Activated CD8-positive, alpha-beta memory T cell treated with anti-CD3 and anti-CD28 coated beads for 36 hours (primary cell): ENCODE measurements around the gene MARCO. TPM values are rescaled to one million over a fixed set of nuclear protein-coding genes. Genes with fewer than 3 reads are reported as not detected.

Experiments used
- CTCF ChIA-PET: fragments of 350-600 bp; sonication (Branson Sonifier 250); formaldehyde crosslinking; loops from one replicate; lab custom pipeline; 2021; ENCODE audit warnings: antibody characterized with exemption; lab: Charles Lee
- POLR2A ChIA-PET: fragments of 350-600 bp; sonication (Branson Sonifier 250); formaldehyde crosslinking; loops from one replicate; lab custom pipeline; 2021; ENCODE audit warnings: antibody characterized with exemption; lab: Charles Lee
- total RNA-seq, 2 experiments: library from RNA; stranded (reverse); gene quantifications; one replicate each; pipeline ENCODE4 v1.2.3, GENCODE V29; 2021

MARCO gene
- total RNA-seq, 2 experiments from 2014 or later: not detected

DNA sequence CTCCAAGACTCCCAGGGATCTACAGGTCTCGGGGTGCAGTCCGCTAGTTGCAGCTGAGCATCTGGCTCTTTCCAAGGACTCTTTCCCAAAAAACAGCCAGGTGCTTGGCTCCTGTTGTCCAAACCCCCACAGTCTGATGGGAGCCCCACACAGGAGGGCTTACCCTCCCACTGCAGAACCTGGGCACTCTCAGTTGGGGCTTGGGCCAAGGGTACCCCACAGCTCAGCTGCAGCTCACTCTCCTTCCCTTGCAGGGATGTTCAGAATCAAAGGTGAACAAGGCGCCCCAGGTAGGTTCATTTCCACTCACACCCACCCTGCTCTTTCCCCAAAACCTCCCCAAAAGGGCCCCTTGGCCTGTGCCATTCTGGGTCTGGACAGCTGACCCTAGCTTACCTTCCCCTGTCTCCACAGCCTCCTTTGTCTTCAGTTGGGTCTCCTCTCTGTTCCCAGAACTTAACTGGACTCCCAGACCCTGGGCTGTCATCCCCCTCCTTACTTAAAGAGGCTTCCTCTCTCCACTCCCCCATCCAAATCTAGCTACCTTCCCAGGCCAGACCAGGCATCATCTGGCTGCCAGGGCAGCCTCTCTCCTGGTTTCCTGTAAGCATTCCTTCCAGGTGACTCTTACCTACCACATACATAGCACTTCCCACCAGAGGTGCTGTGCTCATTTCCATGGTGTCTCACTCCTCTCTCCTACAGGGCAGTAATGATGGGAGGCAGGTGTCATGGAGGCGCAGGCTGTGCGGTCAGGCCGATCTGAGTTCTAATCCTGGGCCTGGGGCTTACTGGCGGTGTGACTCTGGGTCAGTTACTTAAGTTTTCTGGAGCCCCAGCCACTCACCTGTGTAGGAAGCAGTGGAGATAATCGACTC is 29.5 kb downstream of the MARCO start:
- ChIA-PET POLR2A (no interaction called here), CTCF (no interaction called here)

DNA sequence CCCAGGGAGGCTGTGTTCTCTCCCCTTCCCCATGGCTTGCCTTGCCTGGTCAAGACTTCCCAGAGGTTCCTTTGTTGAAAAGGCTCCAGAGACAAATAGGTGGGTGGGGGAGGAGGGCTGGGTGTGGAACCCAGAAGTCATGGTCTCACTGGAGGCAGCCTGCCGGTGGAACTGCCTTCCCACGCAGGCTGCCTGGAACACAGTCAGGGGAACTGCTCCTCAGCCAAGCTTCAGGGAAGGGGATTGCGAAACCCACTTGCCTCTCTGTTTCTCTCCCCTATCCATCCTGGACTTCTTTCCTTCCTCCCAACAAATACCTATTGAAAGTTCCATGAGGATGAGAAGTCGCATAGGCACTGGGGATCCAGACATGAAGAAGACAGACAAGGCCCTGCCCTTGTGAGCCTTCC is 31.6 kb downstream of the MARCO start:
- ChIA-PET CTCF (no interaction called here), POLR2A (no interaction called here)

GRCh38 chr2:118974103-118974993 is 32.4 kb downstream of the MARCO start:
- ChIA-PET POLR2A (no interaction called here), CTCF (no interaction called here)

DNA sequence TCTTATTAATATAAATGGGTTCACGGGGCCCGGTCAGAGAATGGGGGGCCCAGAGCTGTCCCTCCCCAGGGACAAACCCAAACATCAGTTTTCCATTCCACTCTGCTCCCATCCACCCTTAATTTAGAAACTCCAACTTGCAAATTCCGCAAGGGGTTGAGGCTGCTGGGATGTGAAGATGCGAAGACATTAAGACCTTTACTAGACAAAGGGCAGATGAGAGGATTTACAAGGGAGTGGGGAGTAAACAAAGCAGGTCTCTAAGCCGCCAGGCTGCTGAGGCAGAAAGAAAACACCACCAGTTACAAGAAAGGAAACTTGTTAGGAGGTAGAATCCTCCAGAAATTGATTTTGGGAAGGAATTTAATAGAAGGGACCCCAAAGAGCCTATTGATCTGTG is 33.1 kb downstream of the MARCO start:
- CTCF ChIA-PET: no interaction called here
- POLR2A ChIA-PET: no interaction called here

DNA sequence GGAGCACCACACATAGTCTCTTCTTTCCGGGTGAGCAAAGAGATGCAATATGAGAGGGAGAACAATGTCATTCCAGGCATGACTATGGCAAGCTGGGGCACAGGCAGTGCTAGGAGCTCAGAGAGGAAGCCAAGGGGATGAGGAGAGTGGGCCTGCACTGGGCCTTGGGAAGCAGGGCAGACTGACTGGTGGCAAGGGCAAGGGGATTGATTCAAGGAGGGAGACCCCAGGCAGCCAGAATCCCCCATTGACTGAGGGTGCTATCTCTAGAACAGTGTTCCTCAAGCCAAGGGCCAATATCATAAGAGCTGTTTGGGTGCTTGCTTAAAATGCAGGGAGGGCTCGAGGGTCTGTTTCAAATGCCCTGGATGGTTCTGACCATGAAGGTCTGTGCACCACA is 36.1 kb downstream of the MARCO start:
- ChIA-PET CTCF (no interaction called here), POLR2A (no interaction called here)

GRCh38 chr2:118979152-118979861 is 37.3 kb downstream of the MARCO start:
- ChIA-PET POLR2A (no interaction called here), CTCF (no interaction called here)

- CTCF ChIA-PET: no interaction called here
- POLR2A ChIA-PET: no interaction called here
Measured at GRCh38 chr2:118980022-118980421, 38.0 kb downstream of the MARCO start.

GRCh38 chr2:118980573-118980972 is 38.6 kb downstream of the MARCO start:
- POLR2A ChIA-PET: no interaction called here
- CTCF ChIA-PET: no interaction called here

DNA sequence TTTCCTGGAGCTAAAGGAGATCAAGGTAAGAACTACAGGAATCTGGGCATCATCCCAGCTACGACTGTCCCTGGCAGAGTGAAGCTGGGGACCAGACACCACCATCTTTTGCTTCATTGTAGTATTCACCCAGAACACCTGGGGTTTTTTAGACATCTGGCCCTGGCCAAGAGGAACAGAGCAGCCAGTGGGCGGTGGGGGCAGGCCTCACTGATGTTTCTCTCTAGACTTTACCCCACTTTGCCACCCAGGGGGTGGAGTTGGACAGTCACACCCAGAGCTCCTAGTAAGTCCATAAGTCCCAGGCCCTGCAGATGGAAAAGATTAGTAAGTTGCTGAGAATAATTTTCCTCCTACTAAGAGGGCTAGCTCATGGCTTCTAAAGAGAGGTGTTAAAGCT is 39.6 kb downstream of the MARCO start:
- CTCF ChIA-PET: no interaction called here
- POLR2A ChIA-PET: no interaction called here

DNA sequence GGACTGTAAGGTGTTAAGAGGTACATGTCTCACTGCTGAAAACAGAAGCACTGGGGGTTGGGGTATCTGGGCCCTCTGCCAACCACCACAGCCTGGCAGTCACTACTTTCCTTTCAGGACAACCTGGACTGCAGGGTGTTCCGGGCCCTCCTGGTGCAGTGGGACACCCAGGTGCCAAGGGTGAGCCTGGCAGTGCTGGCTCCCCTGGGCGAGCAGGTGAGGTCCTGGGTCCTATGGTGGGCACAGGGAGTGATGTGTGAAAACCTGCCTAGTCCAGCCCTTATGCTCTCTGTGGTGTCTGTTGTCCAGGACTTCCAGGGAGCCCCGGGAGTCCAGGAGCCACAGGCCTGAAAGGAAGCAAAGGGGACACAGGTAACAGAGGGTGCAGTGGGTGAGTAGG is 40.0 kb downstream of the MARCO start:
- ChIA-PET CTCF (no interaction called here), POLR2A (no interaction called here)

DNA sequence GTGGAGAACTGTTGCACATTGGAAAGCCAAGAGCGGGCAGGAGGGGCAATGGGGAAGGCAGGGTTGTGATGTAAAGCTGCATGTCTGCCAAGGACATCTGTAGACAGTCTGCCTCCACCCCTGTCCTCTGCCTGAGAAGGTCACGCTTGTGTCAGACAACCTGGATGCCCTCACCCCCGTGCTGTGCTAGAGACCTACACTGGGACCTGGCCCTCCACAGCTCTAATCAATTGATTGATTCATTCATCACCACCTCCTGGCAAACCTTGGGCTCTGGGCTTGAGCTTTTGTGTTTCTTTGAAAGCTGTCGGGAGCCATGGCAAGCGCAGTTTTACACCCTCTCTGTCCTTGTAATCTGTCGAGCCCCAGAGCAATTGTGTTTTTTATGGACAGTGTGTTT is 41.1 kb downstream of the MARCO start:
- POLR2A ChIA-PET: no interaction called here
- CTCF ChIA-PET: no interaction called here

DNA sequence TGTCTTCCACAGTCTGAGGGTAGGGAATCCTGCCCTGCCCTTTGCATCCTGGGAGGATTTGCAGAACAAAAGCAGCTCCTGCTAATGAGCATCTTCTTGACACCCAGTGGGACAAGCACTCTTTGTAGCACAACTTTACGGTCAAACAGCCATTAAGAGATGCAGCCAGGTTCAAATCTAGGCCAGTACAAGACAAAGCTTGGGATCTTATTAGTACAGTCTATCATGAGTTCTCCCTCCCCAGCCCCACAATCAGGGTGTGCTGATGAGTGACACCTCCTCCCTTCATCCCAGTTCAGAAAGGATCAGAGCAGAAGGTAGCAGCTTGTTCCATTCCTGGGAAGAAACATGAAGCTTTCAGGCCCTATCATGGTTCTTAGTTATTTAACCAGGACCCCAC is 41.9 kb downstream of the MARCO start:
- POLR2A ChIA-PET: no interaction called here
- CTCF ChIA-PET: no interaction called here

DNA sequence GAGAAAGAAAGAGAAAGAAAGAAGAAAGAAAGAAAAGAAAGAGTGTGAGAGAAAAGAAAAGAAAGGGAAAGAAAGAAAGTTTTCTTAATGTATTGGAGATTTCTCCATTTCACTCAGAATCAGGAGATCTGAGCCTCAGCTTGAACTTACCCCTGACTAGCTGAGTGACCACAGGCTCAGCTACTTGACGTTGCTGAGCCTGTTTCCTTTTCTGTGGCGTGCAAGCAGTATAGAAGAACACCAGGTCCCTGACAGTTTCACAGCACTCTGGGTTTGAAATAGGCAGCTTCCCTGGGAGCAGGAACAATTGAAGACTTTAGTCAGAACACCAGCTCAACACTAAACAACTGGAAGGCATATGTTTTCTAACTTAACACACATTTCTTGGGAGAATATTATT is 44.7 kb downstream of the MARCO start:
- ChIA-PET CTCF (no interaction called here), POLR2A (no interaction called here)

DNA sequence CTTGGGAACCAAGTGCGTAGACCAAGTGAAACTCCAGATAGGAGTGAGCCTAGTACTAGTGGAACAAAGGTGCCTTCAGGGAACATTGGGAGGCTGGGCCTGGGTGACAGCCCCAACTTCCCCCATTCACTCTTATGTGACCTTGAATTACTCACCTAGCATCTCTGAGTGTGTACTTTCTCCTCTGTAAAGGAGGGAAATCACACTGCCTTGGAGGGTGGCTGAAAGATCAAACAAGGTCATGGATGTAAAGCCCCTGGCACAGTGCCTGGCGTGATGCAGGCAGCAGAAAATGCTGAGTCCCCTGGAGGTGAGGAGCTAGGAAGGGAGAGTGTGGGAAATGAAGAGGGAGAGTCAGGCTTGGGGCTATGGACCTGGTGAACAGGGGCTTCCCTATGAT is 45.9 kb downstream of the MARCO start:
- POLR2A ChIA-PET: no interaction called here
- CTCF ChIA-PET: no interaction called here

GRCh38 chr2:118988706-118989105 is 46.7 kb downstream of the MARCO start:
- CTCF ChIA-PET: no interaction called here
- POLR2A ChIA-PET: no interaction called here

DNA sequence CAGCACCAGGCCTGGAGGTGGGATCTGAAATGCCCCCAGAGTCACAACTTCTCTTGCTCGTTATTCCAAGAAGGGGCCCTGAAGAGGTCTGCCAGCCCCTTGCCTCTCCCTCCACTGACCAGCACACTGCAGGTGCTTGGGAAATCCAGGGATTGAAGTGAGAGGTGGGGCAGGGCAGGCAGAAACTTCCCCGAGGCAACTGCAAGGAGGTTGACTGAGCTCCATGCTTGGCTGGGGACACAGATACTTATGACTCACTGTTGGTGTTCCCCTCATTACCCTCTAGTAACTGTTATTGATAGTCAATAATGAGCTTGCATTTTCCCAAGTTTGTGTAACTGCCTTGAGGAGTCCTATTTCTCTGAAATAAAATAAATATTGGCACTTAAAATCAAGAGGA is 47.5 kb downstream of the MARCO start:
- POLR2A ChIA-PET: no interaction called here
- CTCF ChIA-PET: no interaction called here

DNA sequence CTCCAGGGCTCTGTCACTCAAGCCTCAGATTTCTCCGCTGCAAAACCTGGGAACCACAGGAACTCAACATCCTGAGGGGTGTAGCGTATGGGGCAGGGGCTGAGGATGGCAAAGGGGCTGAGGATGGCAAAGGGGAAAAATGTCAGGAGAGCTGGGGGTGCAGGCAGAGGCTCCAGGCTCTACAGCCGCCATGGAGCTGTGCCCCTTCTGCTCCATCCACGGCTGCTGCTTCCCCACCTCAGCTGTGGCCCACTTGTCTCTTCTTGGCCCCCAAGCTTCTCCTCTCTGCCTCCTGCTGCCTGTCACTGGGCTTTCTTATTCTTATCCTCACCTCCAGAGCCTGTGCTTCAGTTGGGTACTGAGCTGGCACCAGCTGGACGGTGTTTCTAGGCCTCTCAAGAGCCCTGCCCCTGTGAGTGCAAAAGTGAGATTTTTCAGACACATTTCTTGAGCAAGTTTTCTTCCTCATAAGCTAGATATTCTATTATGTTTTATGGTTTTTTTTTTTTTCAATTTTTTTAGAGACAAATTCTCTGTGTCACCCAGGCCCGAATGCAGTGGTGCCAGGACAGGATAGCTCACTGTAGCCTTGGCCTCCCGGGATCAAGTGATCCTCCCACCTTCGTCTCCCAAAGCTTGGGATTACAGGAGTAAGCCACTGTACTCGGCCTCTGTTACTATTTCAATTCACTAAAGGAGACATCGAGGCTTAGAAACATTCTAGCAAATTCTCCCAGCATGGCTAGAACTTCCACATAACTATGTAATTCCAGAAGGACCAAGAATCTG is 49.0 kb downstream of the MARCO start:
- POLR2A ChIA-PET: no interaction called here
- CTCF ChIA-PET: no interaction called here

DNA sequence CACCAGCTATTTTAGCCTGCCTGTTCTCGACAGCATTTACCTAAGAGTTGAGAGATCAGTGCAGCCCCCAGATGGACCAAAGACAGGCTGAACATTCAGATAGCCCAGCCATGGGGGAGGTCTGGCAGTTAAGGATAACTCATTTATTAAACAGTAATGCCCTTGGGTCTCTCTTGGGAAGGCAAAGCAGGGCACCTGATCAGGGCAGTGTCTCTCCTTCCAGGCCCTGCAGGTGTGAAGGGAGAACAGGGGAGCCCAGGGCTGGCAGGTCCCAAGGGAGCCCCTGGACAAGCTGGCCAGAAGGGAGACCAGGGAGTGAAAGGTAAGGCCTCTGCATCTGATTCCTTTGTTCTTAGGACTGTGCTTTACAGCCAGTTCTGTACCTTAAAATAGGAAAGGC is 49.6 kb downstream of the MARCO start:
- ChIA-PET POLR2A (no interaction called here), CTCF (no interaction called here)

DNA sequence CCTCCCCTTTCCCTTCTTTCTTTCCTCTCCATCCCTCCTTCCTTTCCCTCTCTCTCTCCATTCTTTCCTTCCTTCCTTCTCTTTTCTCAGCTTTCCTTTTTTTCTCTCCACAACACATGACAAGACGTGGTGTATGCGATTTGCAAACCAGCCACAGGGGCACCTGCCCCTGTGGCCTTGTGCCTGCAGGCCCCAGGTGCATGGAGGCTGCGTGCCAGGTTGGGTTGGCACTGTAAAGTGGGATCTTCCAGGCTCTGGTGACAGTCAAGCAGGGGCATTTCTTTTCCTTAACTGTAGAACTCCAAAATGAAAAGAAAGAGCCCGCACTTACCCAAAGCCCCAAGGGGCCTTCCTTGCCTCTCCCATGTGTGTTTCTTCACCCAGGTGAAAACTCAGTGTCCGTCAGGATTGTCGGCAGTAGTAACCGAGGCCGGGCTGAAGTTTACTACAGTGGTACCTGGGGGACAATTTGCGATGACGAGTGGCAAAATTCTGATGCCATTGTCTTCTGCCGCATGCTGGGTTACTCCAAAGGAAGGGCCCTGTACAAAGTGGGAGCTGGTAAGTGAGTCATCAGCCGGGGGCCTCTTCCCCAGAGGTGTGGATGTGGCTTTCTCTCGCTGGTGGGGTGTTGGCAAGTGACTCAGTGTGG is 50.9 kb downstream of the MARCO start:
- ChIA-PET POLR2A (no interaction called here), CTCF (no interaction called here)
